Measurements from ENCODE around the gene ACTR1B.
"Not testable (repeated sequence)": the region's sequence is repeated elsewhere in the genome, so short reads cannot be mapped to it uniquely, and the experiment has no call there.

ACTR1B gene

GRCh38 chr2:97663962-97664635 lies at the start of gene ACTR1B:
Gene ACTR1B (minus strand): TSS chr2:97664044. CDS start chr2:97663890, 154 bp downstream.
- Histone ChIP-seq H3K4me3 (ENCODE audit: low read depth in 1 of 2, low read length in 1 of 2) (peak within 1 kb of the TSS; percentile 69 to 73), H3K36me3 (peaks cover 4% of the 10 kb centered on the region), H3K27ac (peak within 1 kb of the TSS; percentile 94), H3K27me3 (no peaks in the 10 kb centered on the region), H3K4me1 (ENCODE audit: control insufficient read depth in 1 of 2, insufficient read depth in 1 of 2, low read depth in 1 of 2, low read length in 1 of 2) (peaks cover 15 to 23% of the 10 kb centered on the region in 2 experiments), H3K9me3 (no peaks in the 10 kb centered on the region)
- TF ChIP-seq CTCF (IDR thresholded peaks at IDR 0.05): peak; percentile 27

DNA sequence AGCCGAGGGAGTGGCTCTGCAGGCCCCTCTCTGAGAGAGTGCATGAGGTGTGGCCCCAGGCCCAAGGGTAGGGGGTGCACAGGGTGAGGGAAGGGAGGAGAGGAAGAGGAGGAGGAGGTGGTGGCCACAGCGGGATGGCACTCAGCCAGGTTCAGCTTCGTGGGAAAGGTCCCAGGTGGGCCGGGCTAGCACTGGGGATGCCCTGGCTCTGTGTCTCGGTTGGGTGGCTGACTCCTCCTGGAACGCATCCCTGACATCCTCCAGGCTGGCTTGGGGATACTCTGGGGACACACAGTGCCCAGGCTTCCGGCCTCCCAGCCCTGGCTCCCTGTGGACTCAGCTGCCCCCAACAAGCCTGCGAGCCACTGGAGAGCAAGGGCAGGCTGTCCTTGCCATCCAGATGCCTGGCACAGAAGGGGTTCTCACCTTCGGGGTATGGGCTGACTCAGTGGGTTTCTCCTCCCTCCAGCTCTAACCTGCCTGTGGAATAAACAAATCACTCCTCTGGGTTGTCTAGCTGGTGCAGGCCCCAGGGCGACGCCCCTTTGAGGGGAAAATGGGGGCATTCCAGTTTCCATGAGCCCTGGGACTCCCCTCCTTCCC lies 49.0 kb upstream of the ACTR1B start:
- Histone ChIP-seq H3K36me3 (no peaks in the 10 kb centered on the region), H3K4me1 (ENCODE audit: control insufficient read depth in 1 of 2, insufficient read depth in 1 of 2, low read depth in 1 of 2, low read length in 1 of 2) (peaks cover 0 to 1% of the 10 kb centered on the region in 2 experiments), H3K4me3 (ENCODE audit: low read depth in 1 of 2, low read length in 1 of 2) (no peak overlapping the region), H3K27ac (no peak overlapping the region), H3K9me3 (no peaks in the 10 kb centered on the region), H3K27me3 (no peaks in the 10 kb centered on the region)
- no peak for TF ChIP-seq CTCF (IDR thresholded peaks at IDR 0.05)

- not testable (repeated sequence) for H3K27me3 ChIP-seq; H3K4me3 ChIP-seq (ENCODE audit: low read depth in 1 of 2, low read length in 1 of 2); H3K27ac ChIP-seq; H3K4me1 ChIP-seq (ENCODE audit: control insufficient read depth in 1 of 2, insufficient read depth in 1 of 2, low read depth in 1 of 2, low read length in 1 of 2); H3K36me3 ChIP-seq; H3K9me3 ChIP-seq
Observed at GRCh38 chr2:97712175-97712574, 48.3 kb upstream of the ACTR1B start.

GRCh38 chr2:97711394-97711711 lies 47.5 kb upstream of the ACTR1B start:
- TF ChIP-seq CTCF (IDR thresholded peaks at IDR 0.05): no peak
- H3K4me1 ChIP-seq (ENCODE audit: control insufficient read depth in 1 of 2, insufficient read depth in 1 of 2, low read depth in 1 of 2, low read length in 1 of 2): no peaks in the 10 kb centered on the region
- no peaks in the 10 kb centered on the region for H3K9me3 ChIP-seq
- H3K36me3 ChIP-seq: no peaks in the 10 kb centered on the region
- no peaks in the 10 kb centered on the region for H3K27me3 ChIP-seq
- no peak overlapping the region for H3K27ac ChIP-seq
- H3K4me3 ChIP-seq (ENCODE audit: low read depth in 1 of 2, low read length in 1 of 2): no peak overlapping the region

DNA sequence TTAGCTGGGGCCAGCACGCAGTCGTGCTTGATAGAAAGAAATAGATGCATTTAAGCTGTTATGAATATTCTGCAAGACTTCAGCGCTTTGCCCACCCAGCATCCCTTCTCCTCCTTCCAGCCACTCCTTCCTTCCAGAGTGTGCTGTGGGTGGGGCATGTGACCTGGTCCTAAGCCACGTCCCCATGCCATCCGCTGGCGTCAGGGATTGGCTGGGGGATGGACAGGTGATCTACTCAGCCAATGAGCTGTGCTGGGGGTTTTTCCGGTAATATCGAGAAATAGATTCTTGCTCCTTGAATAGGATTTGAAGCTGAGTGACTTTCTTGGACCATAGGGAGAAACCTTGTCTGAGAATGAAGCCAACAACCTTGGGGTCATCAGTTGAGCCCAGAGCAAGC lies 44.8 kb upstream of the ACTR1B start:
- Histone ChIP-seq H3K27me3 (no peaks in the 10 kb centered on the region), H3K9me3 (no peaks in the 10 kb centered on the region), H3K4me3 (ENCODE audit: low read depth in 1 of 2, low read length in 1 of 2) (no peak overlapping the region), H3K36me3 (no peaks in the 10 kb centered on the region), H3K4me1 (ENCODE audit: control insufficient read depth in 1 of 2, insufficient read depth in 1 of 2, low read depth in 1 of 2, low read length in 1 of 2) (no peaks in the 10 kb centered on the region), H3K27ac (no peak overlapping the region)
- no peak for TF ChIP-seq CTCF (IDR thresholded peaks at IDR 0.05)

GRCh38 chr2:97708048-97708380 lies 44.2 kb upstream of the ACTR1B start:
- no peak for TF ChIP-seq CTCF (IDR thresholded peaks at IDR 0.05)
- Histone ChIP-seq H3K4me1 (ENCODE audit: control insufficient read depth in 1 of 2, insufficient read depth in 1 of 2, low read depth in 1 of 2, low read length in 1 of 2) (no peaks in the 10 kb centered on the region), H3K36me3 (no peaks in the 10 kb centered on the region), H3K27ac (no peak overlapping the region), H3K4me3 (ENCODE audit: low read depth in 1 of 2, low read length in 1 of 2) (no peak overlapping the region), H3K27me3 (no peaks in the 10 kb centered on the region), H3K9me3 (no peaks in the 10 kb centered on the region)

All from neutrophil (primary cell).